SK-N-MC (cell line): Measurements from ENCODE around the gene TLR6.

Experiments used
- DNase-seq: peaks from one replicate; pipeline ENCODE4 v3.0.0-alpha.2; 2011; ENCODE audit warnings: low read depth, low spot score
- H3K27ac ChIP-seq: fragments of 200-600 bp; sonication (generic); 2 replicates; pipeline ENCODE4 v1.5.1; 2016; ENCODE audit warnings: mixed run types
- H3K36me3 ChIP-seq: fragments of 200-600 bp; sonication (generic); 2 replicates; pipeline ENCODE4 v1.6.1; 2017; ENCODE audit warnings: antibody characterized with exemption, low read length, mixed read lengths; ENCODE audit not compliant: insufficient read depth
- H3K4me3 ChIP-seq: fragments of 200-600 bp; sonication (generic); 2 replicates; pipeline ENCODE4 v1.5.1; 2016
- H3K9ac ChIP-seq: fragments of 200-600 bp; sonication (generic); 2 replicates; pipeline ENCODE4 v1.8.0; 2017; ENCODE audit warnings: mixed run types, mixed read lengths; ENCODE audit not compliant: insufficient read length
- H3K9me3 ChIP-seq: fragments of 200-600 bp; sonication (generic); 2 replicates; pipeline ENCODE4 v1.6.1; 2017; ENCODE audit warnings: low read depth, mild to moderate bottlenecking, antibody characterized with exemption, low read length, moderate library complexity, mixed read lengths
- EZH2 ChIP-seq: fragments of 200-600 bp; sonication (generic); IDR thresholded peaks from one replicate; pipeline ENCODE4 v1.6.1; 2017; ENCODE audit warnings: antibody characterized with exemption
- FOXP2 ChIP-seq: optimal IDR thresholded peaks from 2 replicates; pipeline ENCODE3; 2011; ENCODE audit warnings: mild to moderate bottlenecking, moderate library complexity; ENCODE audit not compliant: insufficient read depth; ENCODE audit errors: extremely low read length, control extremely low read depth
- POLR2AphosphoS5 ChIP-seq: IDR thresholded peaks from 2 replicates; pipeline ENCODE4 v1.6.1; 2012; ENCODE audit warnings: mild to moderate bottlenecking, low read depth, low read length, borderline replicate concordance

TLR6 gene

DNA sequence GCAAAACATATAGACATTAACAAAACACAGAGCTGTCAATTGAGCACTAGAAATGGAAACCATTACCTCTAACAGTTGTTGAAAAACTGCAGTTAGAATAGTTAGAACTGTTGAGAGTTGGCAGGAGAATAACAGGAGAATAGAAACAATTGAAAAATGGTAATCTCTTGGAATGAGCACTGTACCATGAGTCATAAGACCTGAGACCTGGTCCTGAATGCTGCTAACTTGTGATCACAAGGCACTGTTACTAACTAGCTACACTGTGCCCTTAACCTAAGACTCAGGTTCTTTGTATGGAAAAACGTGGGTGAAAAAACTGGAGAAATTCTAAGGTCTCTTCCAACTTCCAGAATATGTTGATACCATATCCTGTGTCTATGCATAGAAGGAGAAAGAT is 40.3 kb upstream of the TLR6 start:
- Histone ChIP-seq H3K4me3 (no peak overlapping the region), H3K9me3 (no peaks in the 10 kb centered on the region), H3K9ac (no peak overlapping the region), H3K27ac (no peak overlapping the region), H3K36me3 (no peaks in the 10 kb centered on the region)
- no peak for DNase-seq
- no peak for TF ChIP-seq EZH2
- no peak for TF ChIP-seq FOXP2
- no peak for TF ChIP-seq POLR2AphosphoS5

DNA sequence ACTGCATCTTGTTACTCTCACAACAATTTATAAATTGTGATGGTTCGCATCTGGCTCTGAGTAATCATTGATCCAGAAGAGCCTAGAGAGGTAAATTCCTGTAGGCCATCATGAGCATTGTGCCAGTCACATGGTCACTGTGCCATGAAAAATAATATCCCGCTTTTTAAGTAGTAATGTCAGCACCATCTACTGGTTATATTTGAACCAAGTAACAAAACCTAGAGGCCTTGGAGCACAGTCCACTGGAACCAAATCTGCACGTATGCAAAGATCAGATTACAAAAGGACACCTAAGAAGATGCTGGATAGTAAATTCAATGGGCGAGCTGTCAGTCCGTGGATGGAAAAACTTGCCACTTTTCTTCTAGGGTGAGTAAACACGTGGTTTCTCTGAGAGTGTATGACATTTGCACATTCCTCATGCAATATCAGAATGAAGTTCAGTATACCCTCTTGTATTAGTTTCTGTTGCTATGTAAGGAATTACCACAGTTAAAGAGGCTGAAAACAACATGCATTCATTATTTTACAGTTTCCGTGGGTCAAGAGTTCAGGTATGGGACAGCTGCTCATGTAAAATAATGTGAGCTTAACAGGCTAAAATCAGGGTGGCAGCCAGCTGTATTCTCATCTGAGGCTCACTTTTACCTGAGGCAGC is 37.8 kb upstream of the TLR6 start:
- DNase-seq, result no peak
- Histone ChIP-seq H3K9ac (no peak overlapping the region), H3K27ac (no peak overlapping the region), H3K9me3 (no peaks in the 10 kb centered on the region), H3K4me3 (no peak overlapping the region), H3K36me3 (no peaks in the 10 kb centered on the region)
- no peak for TF ChIP-seq FOXP2
- TF ChIP-seq POLR2AphosphoS5, result no peak
- TF ChIP-seq EZH2, result no peak

DNA sequence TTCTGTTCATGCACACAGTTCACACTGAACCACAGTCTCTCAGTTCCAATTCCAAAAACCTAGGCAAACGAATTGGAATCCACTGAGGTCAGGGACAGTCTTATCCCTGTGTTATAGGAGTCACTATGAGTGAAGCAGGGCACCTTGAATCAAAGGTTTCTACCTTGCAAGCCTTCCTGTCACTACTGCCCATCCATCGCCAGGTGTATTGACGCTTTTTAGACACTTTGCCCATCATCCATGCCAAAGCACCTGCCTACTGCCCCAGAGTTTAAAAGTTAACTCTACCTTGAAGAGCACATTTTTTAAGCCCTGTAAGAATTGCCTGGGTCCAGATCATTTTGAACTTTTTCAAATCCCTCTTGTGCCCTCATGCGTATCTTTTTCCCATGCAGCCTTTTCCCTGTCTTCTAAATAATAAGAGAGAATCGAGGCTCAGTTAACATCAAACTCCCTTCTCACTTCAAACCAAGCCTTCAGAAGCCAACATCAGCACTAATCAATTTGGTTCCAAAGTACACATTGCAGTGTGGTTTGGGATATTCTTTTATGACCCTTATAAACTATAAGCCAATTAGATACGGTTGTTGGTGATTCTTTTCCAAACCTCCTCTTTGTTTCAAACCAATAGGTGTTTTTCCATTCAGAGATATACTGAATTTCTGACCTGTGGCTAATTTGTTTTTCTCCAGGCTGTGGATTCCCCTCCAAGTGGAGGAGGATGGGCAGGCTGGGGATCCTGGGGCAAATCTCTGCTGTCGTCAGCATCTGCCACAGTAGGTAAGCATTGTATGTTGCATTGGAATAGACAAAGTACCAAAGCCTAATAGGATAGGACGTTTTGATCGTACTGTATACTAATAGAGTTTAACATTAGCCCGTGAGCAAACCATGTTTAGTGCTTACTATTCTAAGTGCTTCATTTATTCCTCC is 34.7 kb upstream of the TLR6 start:
- Histone ChIP-seq H3K27ac (no peak overlapping the region), H3K9ac (no peak overlapping the region), H3K9me3 (no peaks in the 10 kb centered on the region), H3K36me3 (no peaks in the 10 kb centered on the region), H3K4me3 (no peak overlapping the region)
- no peak for TF ChIP-seq POLR2AphosphoS5
- no peak for TF ChIP-seq FOXP2
- no peak for TF ChIP-seq EZH2
- DNase-seq, result no peak

DNA sequence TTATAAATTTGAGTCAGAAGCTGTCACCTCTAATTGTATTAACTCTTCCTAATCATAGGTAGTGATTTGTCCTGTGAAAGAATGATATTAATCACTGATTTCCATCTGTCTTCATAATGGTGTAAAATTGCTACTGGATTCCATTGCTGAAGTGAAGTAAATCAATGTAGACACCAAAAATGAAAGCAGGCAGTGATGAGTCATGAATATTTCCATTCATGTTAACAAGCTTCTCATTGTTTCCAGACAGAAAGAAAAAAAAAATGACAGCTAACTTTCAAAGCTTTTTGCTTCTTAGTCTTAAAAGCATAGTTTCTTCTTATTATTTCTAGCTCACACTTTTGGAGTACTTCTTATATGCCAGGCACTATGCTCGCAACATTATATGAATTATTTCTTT is 32.5 kb upstream of the TLR6 start:
- no peaks in the 10 kb centered on the region for H3K9me3 ChIP-seq
- no peak overlapping the region for H3K9ac ChIP-seq
- no peak overlapping the region for H3K4me3 ChIP-seq
- no peak for DNase-seq
- TF ChIP-seq POLR2AphosphoS5, result no peak
- no peak for TF ChIP-seq EZH2
- no peak for TF ChIP-seq FOXP2
- no peaks in the 10 kb centered on the region for H3K36me3 ChIP-seq
- no peak overlapping the region for H3K27ac ChIP-seq

DNA sequence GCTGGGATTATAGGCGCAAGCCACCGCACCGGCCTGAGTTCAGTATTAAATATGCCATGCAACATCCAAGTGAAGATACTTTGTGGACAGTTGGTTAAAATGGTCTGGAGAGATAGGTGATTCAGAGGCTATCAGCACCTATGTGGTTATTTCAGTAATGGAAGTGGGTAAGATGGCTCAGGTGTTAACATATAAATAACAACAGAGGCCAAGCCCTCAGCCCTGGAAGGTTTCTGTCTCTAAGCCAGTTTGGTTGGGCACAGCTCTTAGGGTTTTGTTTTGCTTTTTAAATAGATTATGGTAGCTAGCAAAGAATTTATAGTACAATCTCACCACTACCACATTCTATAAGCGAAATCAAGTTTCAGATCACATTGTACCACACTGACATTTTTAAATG is 27.6 kb upstream of the TLR6 start:
- no peak for DNase-seq
- Histone ChIP-seq H3K27ac (no peak overlapping the region), H3K36me3 (no peaks in the 10 kb centered on the region), H3K9me3 (no peaks in the 10 kb centered on the region), H3K4me3 (no peak overlapping the region), H3K9ac (no peak overlapping the region)
- TF ChIP-seq POLR2AphosphoS5 (no peak), FOXP2 (no peak), EZH2 (no peak)

DNA sequence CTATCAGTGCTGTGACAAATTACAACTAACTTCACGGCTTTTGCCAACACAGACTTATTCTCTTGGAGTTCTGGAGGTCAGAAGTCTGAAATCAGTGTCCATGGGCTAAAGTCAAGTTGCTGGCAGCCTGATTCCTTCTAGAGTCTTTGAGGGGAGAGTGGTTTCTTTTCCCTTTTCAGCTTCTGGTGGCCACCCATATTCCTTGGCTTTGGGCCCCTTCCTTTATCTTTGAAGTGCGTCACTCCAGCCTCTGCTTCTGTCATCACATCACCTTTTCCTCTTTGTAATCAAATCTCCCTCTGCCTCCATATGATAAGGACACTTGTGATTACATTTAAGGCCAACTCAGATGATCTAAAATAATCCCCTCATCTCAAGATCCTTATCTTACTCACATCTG is 20.0 kb upstream of the TLR6 start:
- no peak overlapping the region for H3K4me3 ChIP-seq
- TF ChIP-seq FOXP2 (no peak), POLR2AphosphoS5 (no peak), EZH2 (no peak)
- H3K9me3 ChIP-seq, result no peaks in the 10 kb centered on the region
- no peak for DNase-seq
- no peak overlapping the region for H3K9ac ChIP-seq
- H3K27ac ChIP-seq, result no peak overlapping the region
- H3K36me3 ChIP-seq, result no peaks in the 10 kb centered on the region

DNA sequence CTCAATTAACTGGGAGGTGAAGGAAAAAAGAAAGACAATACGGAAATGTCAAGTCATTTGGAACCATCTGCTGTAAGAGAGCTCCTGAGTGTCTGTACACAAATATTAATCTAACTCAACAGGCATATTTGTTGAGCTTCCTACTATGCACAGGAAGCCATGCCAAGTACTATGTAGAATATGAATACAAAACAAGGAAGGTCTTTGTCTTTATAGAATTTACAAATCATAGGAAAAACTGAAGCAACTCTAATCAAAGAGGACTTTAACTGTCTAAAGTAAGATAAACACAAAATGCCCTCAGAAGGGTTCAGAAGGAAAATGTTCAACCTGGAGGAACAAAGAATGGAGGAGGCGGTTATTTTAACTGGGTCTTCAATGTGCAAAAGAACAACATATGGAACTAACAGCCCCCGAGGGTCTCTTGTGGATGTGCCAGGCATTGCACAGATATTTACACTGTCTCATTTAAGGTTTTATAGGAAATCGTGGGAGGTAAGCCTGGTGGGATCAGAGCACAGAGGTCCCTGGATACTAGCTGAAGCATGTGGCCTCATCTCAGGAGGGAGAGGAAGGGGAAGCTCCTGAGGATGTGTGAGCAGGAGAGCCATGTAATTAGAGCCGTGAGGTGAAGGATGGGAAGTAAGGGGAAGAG is 16.8 kb upstream of the TLR6 start:
- Histone ChIP-seq H3K4me3 (no peak overlapping the region), H3K9ac (no peak overlapping the region)

DNA sequence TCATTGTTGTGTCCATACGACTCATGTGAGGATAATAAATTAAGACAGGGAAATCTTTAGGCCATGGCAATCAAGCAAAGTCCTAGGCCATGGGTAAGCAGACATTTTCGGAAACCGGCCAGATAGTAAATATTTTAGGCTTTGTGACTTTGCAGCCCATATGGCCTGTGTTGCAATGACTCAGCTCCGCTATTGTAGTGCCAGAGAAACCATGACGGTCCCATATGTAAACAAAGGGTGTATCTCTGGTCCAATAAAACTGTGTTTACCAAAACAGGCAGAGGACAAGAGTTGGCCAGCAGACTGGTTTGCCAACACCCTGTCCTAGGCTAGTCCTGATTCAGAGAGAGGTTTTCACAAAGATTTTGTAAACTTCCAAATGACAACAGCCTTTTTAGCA is 16.0 kb upstream of the TLR6 start:
- Histone ChIP-seq H3K9me3 (no peaks in the 10 kb centered on the region), H3K27ac (no peak overlapping the region), H3K36me3 (no peaks in the 10 kb centered on the region), H3K4me3 (no peak overlapping the region), H3K9ac (no peak overlapping the region)
- TF ChIP-seq POLR2AphosphoS5 (no peak), FOXP2 (no peak), EZH2 (no peak)
- DNase-seq, result no peak

More for the DNA sequence above, 16.8 kb upstream of the TLR6 start:
- Histone ChIP-seq H3K36me3 (no peaks in the 10 kb centered on the region), H3K9me3 (no peaks in the 10 kb centered on the region), H3K27ac (no peak overlapping the region)
- TF ChIP-seq FOXP2, result no peak
- no peak for TF ChIP-seq EZH2
- TF ChIP-seq POLR2AphosphoS5, result no peak
- no peak for DNase-seq
